Fibroblast of lung (primary cell): ENCODE measurements around the gene DNM3. TPM values are rescaled to one million over a fixed set of nuclear protein-coding genes. Genes with fewer than 3 reads are reported as not detected.
A peak's percentile ranks its signal among the peaks of the same experiment; 100 is the strongest.

Source experiments
- DNase-seq, 2 donors: peaks; one replicate each; pipeline versions ENCODE4 v3.0.0 to v3.0.0-alpha.2; 2010; ENCODE audit warnings: low read depth in 2 of 2
- H2AFZ ChIP-seq: 2 replicates; pipeline ENCODE4 v1.5.1; 2012; ENCODE audit warnings: low read length, control low read depth, inconsistent platforms
- H3K27ac ChIP-seq: 2 replicates; pipeline ENCODE4 v1.5.1; 2011; ENCODE audit warnings: low read length, control low read depth; ENCODE audit not compliant: insufficient read depth
- H3K27me3 ChIP-seq: 2 replicates; pipeline ENCODE4 v1.5.1; 2011; ENCODE audit warnings: mild to moderate bottlenecking, low read length; ENCODE audit not compliant: control insufficient read depth, insufficient read depth
- H3K36me3 ChIP-seq: 2 replicates; pipeline ENCODE4 v1.5.1; 2011; ENCODE audit warnings: low read length; ENCODE audit not compliant: control insufficient read depth, insufficient read depth
- H3K4me1 ChIP-seq: 2 replicates; pipeline ENCODE4 v1.5.1; 2011; ENCODE audit warnings: low read length; ENCODE audit not compliant: control insufficient read depth, insufficient read depth; ENCODE audit errors: extremely low read depth
- H3K4me2 ChIP-seq: 2 replicates; pipeline ENCODE4 v1.5.1; 2011; ENCODE audit warnings: low read length, control low read depth; ENCODE audit not compliant: insufficient read depth; ENCODE audit errors: extremely low read depth
- H3K4me3 ChIP-seq, 4 experiments: fragments of 200-600 bp in 1 of 4; sonication (generic) in 1 of 4; replicated peaks in 1 of 4; 2 replicates each; pipeline ENCODE4 v1.5.1; 2011 to 2016; ENCODE audit warnings: low read length in 4 of 4, low read depth in 3 of 4, mild to moderate bottlenecking in 3 of 4, control low read depth in 2 of 4, inconsistent platforms in 1 of 4, mixed read lengths in 1 of 4; ENCODE audit not compliant: insufficient read depth in 1 of 4; ENCODE audit errors: control extremely low read depth in 1 of 4
- H3K79me2 ChIP-seq: 2 replicates; pipeline ENCODE4 v1.5.1; 2012; ENCODE audit warnings: mild to moderate bottlenecking, low read length, inconsistent platforms; ENCODE audit not compliant: control insufficient read depth, insufficient read depth
- H3K9ac ChIP-seq: 2 replicates; pipeline ENCODE4 v1.5.1; 2011; ENCODE audit warnings: mild to moderate bottlenecking, low read length, control low read depth; ENCODE audit not compliant: insufficient read depth
- H3K9me3 ChIP-seq: 2 replicates; pipeline ENCODE4 v1.5.1; 2012; ENCODE audit warnings: low read depth, low read length; ENCODE audit not compliant: control insufficient read depth, insufficient read depth
- H4K20me1 ChIP-seq: 2 replicates; pipeline ENCODE4 v1.5.1; 2011; ENCODE audit warnings: low read length; ENCODE audit not compliant: control insufficient read depth, insufficient read depth; ENCODE audit errors: extremely low read depth
- EZH2 ChIP-seq: IDR thresholded peaks from 2 replicates; pipeline ENCODE4 v1.5.1; 2012; ENCODE audit warnings: low read length, control low read depth, mild to moderate bottlenecking; ENCODE audit errors: missing control alignments
- polyA minus RNA-seq: library from RNA; depleted of rRNA, polyadenylated mRNA; stranded (reverse); fragments of >200 nt; gene quantifications from 2 replicates; pipeline ENCODE4 v1.2.3, GENCODE V29; 2011; ENCODE audit warnings: low replicate concordance
- polyA plus RNA-seq, 2 donors: library from polyadenylated mRNA; depleted of rRNA in 1 of 2; stranded (reverse) in 1 of 2; unstranded in 1 of 2; fragments of >200 nt; gene quantifications; 2 replicates each; pipeline ENCODE4 v1.2.1, GENCODE V29; 2011 to 2012; ENCODE audit warnings: missing spikeins in 1 of 2
- total RNA-seq: library from RNA; depleted of rRNA; stranded (reverse); fragments of >200 nt; gene quantifications from 2 replicates; pipeline ENCODE4 v1.2.1, GENCODE V29; 2014
- TF ChIP-seq, protein P1 (sequence below), 2 donors: IDR thresholded peaks in 1 of 2; conservative IDR thresholded peaks in 1 of 2; 1 replicate in 1 of 2; 2 replicates in 1 of 2; pipeline ENCODE4 v1.5.1; 2011 to 2012; ENCODE audit warnings: low read length in 2 of 2, control low read depth in 1 of 2, inconsistent platforms in 1 of 2, low read depth in 1 of 2, mild to moderate bottlenecking in 1 of 2

Gene DNM3
- total RNA-seq (1.8 and 3.6 TPM in 2 replicates), polyA plus RNA-seq (1.6 and 1.9 TPM in 2 replicates), polyA minus RNA-seq (0.74 TPM in 1 of 2 replicates, not detected in the other)
- 1.2 and 1.8 TPM in 2 replicates for polyA plus RNA-seq (2012)

- peak within 1 kb of the TSS; percentile 94 for H2AFZ ChIP-seq
- H3K4me3 ChIP-seq: peak within 1 kb of the TSS; percentile 61 to 70 (median 66)
- H3K79me2 ChIP-seq: no peaks in the 10 kb centered on the region
- H3K27ac ChIP-seq: peak within 1 kb of the TSS; percentile 71
- no peaks in the 10 kb centered on the region for H3K27me3 ChIP-seq
- H3K36me3 ChIP-seq: no peaks in the 10 kb centered on the region
- H3K9ac ChIP-seq: peak within 1 kb of the TSS; percentile 69
- no peaks in the 10 kb centered on the region for H4K20me1 ChIP-seq
- peak within 1 kb of the TSS; percentile 89 for H3K4me2 ChIP-seq
- no peaks in the 10 kb centered on the region for H3K9me3 ChIP-seq
- H3K4me1 ChIP-seq: no peaks in the 10 kb centered on the region
- DNase-seq: peak; percentile 61 to 93
- no peak for TF ChIP-seq EZH2
- TF ChIP-seq, protein P1, sequence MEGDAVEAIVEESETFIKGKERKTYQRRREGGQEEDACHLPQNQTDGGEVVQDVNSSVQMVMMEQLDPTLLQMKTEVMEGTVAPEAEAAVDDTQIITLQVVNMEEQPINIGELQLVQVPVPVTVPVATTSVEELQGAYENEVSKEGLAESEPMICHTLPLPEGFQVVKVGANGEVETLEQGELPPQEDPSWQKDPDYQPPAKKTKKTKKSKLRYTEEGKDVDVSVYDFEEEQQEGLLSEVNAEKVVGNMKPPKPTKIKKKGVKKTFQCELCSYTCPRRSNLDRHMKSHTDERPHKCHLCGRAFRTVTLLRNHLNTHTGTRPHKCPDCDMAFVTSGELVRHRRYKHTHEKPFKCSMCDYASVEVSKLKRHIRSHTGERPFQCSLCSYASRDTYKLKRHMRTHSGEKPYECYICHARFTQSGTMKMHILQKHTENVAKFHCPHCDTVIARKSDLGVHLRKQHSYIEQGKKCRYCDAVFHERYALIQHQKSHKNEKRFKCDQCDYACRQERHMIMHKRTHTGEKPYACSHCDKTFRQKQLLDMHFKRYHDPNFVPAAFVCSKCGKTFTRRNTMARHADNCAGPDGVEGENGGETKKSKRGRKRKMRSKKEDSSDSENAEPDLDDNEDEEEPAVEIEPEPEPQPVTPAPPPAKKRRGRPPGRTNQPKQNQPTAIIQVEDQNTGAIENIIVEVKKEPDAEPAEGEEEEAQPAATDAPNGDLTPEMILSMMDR (conservative IDR thresholded peaks at IDR 0.05 in 1 of 2, IDR thresholded peaks at IDR 0.05 in 1 of 2; ENCODE audit: low read depth in 1 of 2, low read length in 2 of 2): no peak
These were observed at the start of gene DNM3 for GRCh38 chr1:171841050-171841910. DNM3 (plus strand) TSS chr1:171841498; CDS start chr1:171841657, 159 bp downstream.

DNA sequence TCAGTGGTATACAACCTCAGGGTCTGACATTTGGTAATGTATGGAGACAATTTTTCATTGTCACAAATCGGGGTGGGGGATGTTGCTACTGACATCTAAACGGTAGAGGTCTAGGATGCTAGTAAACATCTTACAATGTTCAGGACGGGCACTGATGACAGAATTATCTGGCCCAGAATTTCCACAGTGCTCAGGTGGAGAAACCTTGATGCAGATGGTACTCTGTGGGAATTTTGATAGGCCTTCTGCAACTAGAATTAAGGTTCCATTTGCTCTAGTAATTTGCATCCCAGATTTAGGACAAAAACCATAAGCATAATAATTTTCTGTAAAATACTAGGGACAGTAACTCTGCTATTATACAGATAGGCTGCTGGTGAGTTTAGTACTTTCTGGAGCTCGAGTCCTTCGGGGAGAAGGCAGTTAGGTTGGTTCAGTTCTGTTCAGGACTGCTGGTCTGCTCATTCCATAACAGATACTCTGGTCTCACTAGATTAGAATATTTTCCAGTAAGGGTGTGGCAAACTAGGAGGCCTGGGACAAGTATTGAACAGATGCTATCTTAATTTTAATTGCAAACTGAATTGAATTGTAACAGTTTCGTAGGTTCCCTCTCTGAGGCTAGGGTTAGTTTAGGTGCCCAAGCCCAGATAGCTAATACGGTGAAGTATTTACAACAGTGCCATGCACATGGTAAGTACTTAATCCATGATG lies 48.5 kb upstream of the DNM3 start:
- no peak overlapping the region for H3K9ac ChIP-seq
- peaks cover 24% of the 10 kb centered on the region for H3K36me3 ChIP-seq
- no peaks in the 10 kb centered on the region for H3K9me3 ChIP-seq
- H3K4me2 ChIP-seq: no peak overlapping the region
- no peak overlapping the region for H3K4me3 ChIP-seq
- no peak overlapping the region for H3K27ac ChIP-seq
- no peak overlapping the region for H2AFZ ChIP-seq
- TF ChIP-seq, protein P1 (conservative IDR thresholded peaks at IDR 0.05 in 1 of 2, IDR thresholded peaks at IDR 0.05 in 1 of 2; ENCODE audit: low read depth in 1 of 2, low read length in 2 of 2): no peak
- no peak for TF ChIP-seq EZH2
- peaks cover 12% of the 10 kb centered on the region for H3K4me1 ChIP-seq
- no peaks in the 10 kb centered on the region for H3K79me2 ChIP-seq
- H3K27me3 ChIP-seq: no peaks in the 10 kb centered on the region
- no peaks in the 10 kb centered on the region for H4K20me1 ChIP-seq
- no peak for DNase-seq

- no peaks in the 10 kb centered on the region for H3K27me3 ChIP-seq
- H3K27ac ChIP-seq: peak overlapping the region; percentile 49
- no peak for DNase-seq
- no peak overlapping the region for H3K9ac ChIP-seq
- H3K4me1 ChIP-seq: peaks cover 9% of the 10 kb centered on the region
- no peaks in the 10 kb centered on the region for H4K20me1 ChIP-seq
- H2AFZ ChIP-seq: no peak overlapping the region
- H3K36me3 ChIP-seq: peaks cover 20% of the 10 kb centered on the region
- H3K4me3 ChIP-seq: no peak overlapping the region
- no peaks in the 10 kb centered on the region for H3K79me2 ChIP-seq
- no peaks in the 10 kb centered on the region for H3K9me3 ChIP-seq
- no peak overlapping the region for H3K4me2 ChIP-seq
- no peak for TF ChIP-seq EZH2
- TF ChIP-seq, protein P1 (conservative IDR thresholded peaks at IDR 0.05 in 1 of 2, IDR thresholded peaks at IDR 0.05 in 1 of 2; ENCODE audit: low read depth in 1 of 2, low read length in 2 of 2): no peak
These were observed 47.7 kb upstream of the DNM3 start for GRCh38 chr1:171793636-171794035.
